H9 (cell line): ENCODE measurements around the gene ZYG11A. TPM values are rescaled to one million over a fixed set of nuclear protein-coding genes. Genes with fewer than 3 reads are reported as not detected.

Experiments used
- DNase-seq: peaks from one replicate; pipeline ENCODE4 v3.0.0-alpha.2; 2017
- H2AFZ ChIP-seq: one replicate; pipeline ENCODE4 v1.6.1; 2013; ENCODE audit warnings: mild to moderate bottlenecking, low read length, control low read depth, moderate library complexity
- H2AK5ac ChIP-seq: 2 replicates; pipeline ENCODE4 v1.6.1; 2013; ENCODE audit warnings: low read length, control low read depth, mixed read lengths; ENCODE audit not compliant: insufficient read length
- H2BK120ac ChIP-seq: one replicate; pipeline ENCODE4 v1.6.1; 2013; ENCODE audit warnings: low read depth, mild to moderate bottlenecking, low read length, control low read depth, inconsistent platforms; ENCODE audit not compliant: poor library complexity, severe bottlenecking
- H2BK12ac ChIP-seq: 2 replicates; pipeline ENCODE4 v1.6.1; 2013; ENCODE audit warnings: low read length, control low read depth, mixed read lengths, low read depth; ENCODE audit not compliant: insufficient read length
- H2BK15ac ChIP-seq: 2 replicates; pipeline ENCODE4 v1.6.1; 2013; ENCODE audit warnings: low read depth, low read length, control low read depth
- H2BK20ac ChIP-seq: one replicate; pipeline ENCODE4 v1.6.1; 2013; ENCODE audit warnings: low read depth, mild to moderate bottlenecking, low read length, control low read depth, inconsistent platforms; ENCODE audit not compliant: poor library complexity, severe bottlenecking
- H2BK5ac ChIP-seq: 2 replicates; pipeline ENCODE4 v1.6.1; 2013; ENCODE audit warnings: low read length, control low read depth, mixed read lengths; ENCODE audit not compliant: insufficient read length
- H3K14ac ChIP-seq: 2 replicates; pipeline ENCODE4 v1.6.1; 2013; ENCODE audit warnings: low read length, control low read depth; ENCODE audit not compliant: insufficient read depth
- H3K18ac ChIP-seq: 2 replicates; pipeline ENCODE4 v1.6.1; 2013; ENCODE audit warnings: low read depth, mild to moderate bottlenecking, mixed read lengths, low read length, control low read depth; ENCODE audit not compliant: insufficient read length
- H3K23ac ChIP-seq: 2 replicates; pipeline ENCODE4 v1.6.1; 2013; ENCODE audit warnings: low read length, control low read depth, mixed read lengths, low read depth; ENCODE audit not compliant: insufficient read length
- H3K23me2 ChIP-seq: 2 replicates; pipeline ENCODE4 v1.6.1; 2013; ENCODE audit warnings: low read depth, mild to moderate bottlenecking, mixed read lengths, low read length, control low read depth; ENCODE audit not compliant: insufficient read length, poor library complexity, severe bottlenecking
- H3K27ac ChIP-seq: 2 replicates; pipeline ENCODE4 v1.5.1; 2013; ENCODE audit warnings: low read length, control low read depth, mixed read lengths, low read depth; ENCODE audit not compliant: insufficient read length
- H3K27me3 ChIP-seq: 2 replicates; pipeline ENCODE4 v1.6.1; 2013; ENCODE audit warnings: low read length, control low read depth, inconsistent platforms; ENCODE audit not compliant: insufficient read depth
- H3K4ac ChIP-seq: 2 replicates; pipeline ENCODE4 v1.6.1; 2013; ENCODE audit warnings: low read depth, mild to moderate bottlenecking, control low read depth, inconsistent platforms, low read length, moderate library complexity
- H3K4me1 ChIP-seq: 2 replicates; pipeline ENCODE4 v1.6.1; 2013; ENCODE audit warnings: low read length, control low read depth, inconsistent platforms; ENCODE audit not compliant: insufficient read depth
- H3K4me2 ChIP-seq: 2 replicates; pipeline ENCODE4 v1.6.1; 2013; ENCODE audit warnings: low read length, control low read depth, mixed read lengths; ENCODE audit not compliant: insufficient read length, insufficient read depth
- H3K56ac ChIP-seq: 2 replicates; pipeline ENCODE4 v1.6.1; 2013; ENCODE audit warnings: low read depth, mild to moderate bottlenecking, mixed read lengths, low read length, control low read depth; ENCODE audit not compliant: insufficient read length
- H3K79me1 ChIP-seq: 2 replicates; pipeline ENCODE4 v1.6.1; 2013; ENCODE audit warnings: low read depth, mild to moderate bottlenecking, moderate library complexity, low read length, control low read depth, inconsistent platforms; ENCODE audit not compliant: insufficient read depth, poor library complexity, severe bottlenecking
- H3K79me2 ChIP-seq: 2 replicates; pipeline ENCODE4 v1.6.1; 2013; ENCODE audit warnings: low read length, control low read depth, inconsistent platforms; ENCODE audit not compliant: insufficient read depth
- H3K9ac ChIP-seq: 2 replicates; pipeline ENCODE4 v1.6.1; 2013; ENCODE audit warnings: low read length, control low read depth, mixed read lengths; ENCODE audit not compliant: insufficient read length; ENCODE audit errors: extremely low read depth
- H3K9me3 ChIP-seq: one replicate; pipeline ENCODE4 v1.6.1; 2013; ENCODE audit warnings: low read depth, low read length, inconsistent platforms; ENCODE audit not compliant: control insufficient read depth
- H3T11ph ChIP-seq: one replicate; pipeline ENCODE4 v1.6.1; 2013; ENCODE audit warnings: mild to moderate bottlenecking, low read length, control low read depth, inconsistent platforms
- H4K20me1 ChIP-seq: one replicate; pipeline ENCODE4 v1.6.1; 2013; ENCODE audit not compliant: control insufficient read depth, insufficient read length, insufficient read depth
- H4K5ac ChIP-seq: 2 replicates; pipeline ENCODE4 v1.6.1; 2013; ENCODE audit warnings: low read depth, mild to moderate bottlenecking, mixed read lengths, low read length, control low read depth; ENCODE audit not compliant: insufficient read length
- H4K8ac ChIP-seq: replicated peaks from 2 replicates; pipeline ENCODE4 v1.6.1; 2013; ENCODE audit warnings: low read length, control low read depth, mixed read lengths, low read depth; ENCODE audit not compliant: insufficient read length
- H4K91ac ChIP-seq: 2 replicates; pipeline ENCODE4 v1.6.1; 2013; ENCODE audit warnings: low read depth, mild to moderate bottlenecking, moderate library complexity, mixed read lengths, low read length, control low read depth; ENCODE audit not compliant: insufficient read length
- H3K27ac Mint-ChIP-seq, 3 experiments: 2 replicates in 2 of 3; 3 replicates in 1 of 3; pipeline ENCODE4 v1.8.0; 2020 to 2021; ENCODE audit warnings: mixed read lengths in 3 of 3, mild to moderate bottlenecking in 1 of 3, moderate library complexity in 1 of 3
- H3K27me3 Mint-ChIP-seq: 2 replicates; pipeline ENCODE4 v1.8.0; 2021; ENCODE audit warnings: low read depth, mild to moderate bottlenecking, moderate library complexity, mixed read lengths
- H3K36me3 Mint-ChIP-seq, 3 experiments: 2 replicates in 2 of 3; 3 replicates in 1 of 3; pipeline ENCODE4 v1.8.0; 2020 to 2021; ENCODE audit warnings: low read depth in 3 of 3, mixed read lengths in 3 of 3; ENCODE audit not compliant: insufficient read depth in 1 of 3
- H3K4me1 Mint-ChIP-seq, 2 experiments: 2 replicates each; pipeline ENCODE4 v1.8.0; 2020; ENCODE audit warnings: mixed read lengths in 2 of 2
- H3K4me3 Mint-ChIP-seq, 2 experiments: 2 replicates in 1 of 2; 3 replicates in 1 of 2; pipeline ENCODE4 v1.8.0; 2020 to 2021; ENCODE audit warnings: mild to moderate bottlenecking in 2 of 2, mixed read lengths in 2 of 2, moderate library complexity in 1 of 2
- H3K9me3 Mint-ChIP-seq, 2 experiments: 2 replicates in 1 of 2; 3 replicates in 1 of 2; pipeline ENCODE4 v1.8.0; 2020; ENCODE audit warnings: mild to moderate bottlenecking in 2 of 2, mixed read lengths in 2 of 2, moderate library complexity in 1 of 2
- WGBS: extraction: QIAGEN DNeasy Blood & Tissue Kit; methylation state at CpG from one replicate; pipeline ENCODE4 v1.1.7; 2013; ENCODE audit warnings: missing lambda C conversion rate, low lambda C conversion rate, mixed read lengths; ENCODE audit not compliant: insufficient read length; ENCODE audit errors: extremely low coverage; 5-methylcytosine and 5-hydroxymethylcytosine counted together
- total RNA-seq: library from RNA; stranded (reverse); gene quantifications from 2 replicates; pipeline ENCODE4 v1.2.1, GENCODE V29; 2021
- TF ChIP-seq, protein P1 (sequence below): fragments of 200-600 bp; sonication (generic); conservative IDR thresholded peaks from 3 replicates; pipeline ENCODE4 v1.8.0; 2021; ENCODE audit warnings: antibody characterized with exemption, mild to moderate bottlenecking

Gene ZYG11A
- total RNA-seq, 1 experiment from 2014 or later, result 2.1 TPM

DNA sequence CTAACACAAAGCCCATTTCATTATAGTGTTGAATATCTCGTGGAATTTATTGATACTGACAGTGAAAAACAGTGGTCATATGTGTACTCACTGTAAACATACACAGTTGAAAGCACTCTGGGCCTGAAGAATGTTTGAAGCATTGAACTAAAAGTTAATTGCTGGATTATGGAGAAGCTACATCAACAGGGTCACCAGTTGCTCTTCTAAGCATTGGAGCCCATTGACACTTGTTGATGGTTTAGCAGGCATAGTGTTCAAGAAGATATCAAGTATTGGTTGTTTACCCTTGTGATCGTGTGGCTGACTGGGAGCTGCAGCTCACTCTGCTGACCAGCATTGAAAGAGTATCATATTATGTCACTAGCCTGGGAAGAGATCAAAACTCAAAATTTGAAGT, 10.3 kb downstream of the ZYG11A start:
- H4K91ac ChIP-seq, result no peak overlapping the region
- H3T11ph ChIP-seq, result no peak overlapping the region
- H4K20me1 ChIP-seq, result no peaks in the 10 kb centered on the region
- no peaks in the 10 kb centered on the region for H3K79me2 ChIP-seq
- no peaks in the 10 kb centered on the region for H3K79me1 ChIP-seq
- Mint-ChIP-seq H3K9me3 (no peaks in the 10 kb centered on the region), H3K4me3 (no peak overlapping the region), H3K27me3 (0 out of 2 replicates have a peak, but pooled peaks cover 2% of the 10 kb centered on the region), H3K36me3 (no peaks in the 10 kb centered on the region; a peak in 1 of 7 replicates), H3K4me1 (peaks cover 2% of the 10 kb centered on the region in 2 experiments; a peak in 3 of 4 replicates), H3K27ac (no peak overlapping the region)
- no peak for DNase-seq
- no peak overlapping the region for H3K9ac ChIP-seq
- TF ChIP-seq, protein P1, sequence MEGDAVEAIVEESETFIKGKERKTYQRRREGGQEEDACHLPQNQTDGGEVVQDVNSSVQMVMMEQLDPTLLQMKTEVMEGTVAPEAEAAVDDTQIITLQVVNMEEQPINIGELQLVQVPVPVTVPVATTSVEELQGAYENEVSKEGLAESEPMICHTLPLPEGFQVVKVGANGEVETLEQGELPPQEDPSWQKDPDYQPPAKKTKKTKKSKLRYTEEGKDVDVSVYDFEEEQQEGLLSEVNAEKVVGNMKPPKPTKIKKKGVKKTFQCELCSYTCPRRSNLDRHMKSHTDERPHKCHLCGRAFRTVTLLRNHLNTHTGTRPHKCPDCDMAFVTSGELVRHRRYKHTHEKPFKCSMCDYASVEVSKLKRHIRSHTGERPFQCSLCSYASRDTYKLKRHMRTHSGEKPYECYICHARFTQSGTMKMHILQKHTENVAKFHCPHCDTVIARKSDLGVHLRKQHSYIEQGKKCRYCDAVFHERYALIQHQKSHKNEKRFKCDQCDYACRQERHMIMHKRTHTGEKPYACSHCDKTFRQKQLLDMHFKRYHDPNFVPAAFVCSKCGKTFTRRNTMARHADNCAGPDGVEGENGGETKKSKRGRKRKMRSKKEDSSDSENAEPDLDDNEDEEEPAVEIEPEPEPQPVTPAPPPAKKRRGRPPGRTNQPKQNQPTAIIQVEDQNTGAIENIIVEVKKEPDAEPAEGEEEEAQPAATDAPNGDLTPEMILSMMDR, result no peak
- H3K14ac ChIP-seq, result no peak overlapping the region
- no peaks in the 10 kb centered on the region; the same call in 1 of the 2 replicates for H3K4me1 ChIP-seq
- no peaks in the 10 kb centered on the region for H3K9me3 ChIP-seq
- H2BK120ac ChIP-seq, result no peak overlapping the region
- no peak overlapping the region for H3K56ac ChIP-seq
- H2AFZ ChIP-seq, result no peak overlapping the region
- no peak overlapping the region for H2BK20ac ChIP-seq
- H2BK12ac ChIP-seq, result no peak overlapping the region
- no peak overlapping the region for H4K5ac ChIP-seq
- no peak overlapping the region for H4K8ac ChIP-seq
- H3K23ac ChIP-seq, result no peak overlapping the region
- H3K27ac ChIP-seq, result no peak overlapping the region
- H3K27me3 ChIP-seq, result no peaks in the 10 kb centered on the region
- H2AK5ac ChIP-seq, result no peak overlapping the region
- no peak overlapping the region for H2BK15ac ChIP-seq
- no CpG with 5 or more reads among the region's 2 CpGs for WGBS
- H3K23me2 ChIP-seq, result no peaks in the 10 kb centered on the region
- no peak overlapping the region for H3K18ac ChIP-seq
- H3K4me2 ChIP-seq, result no peak overlapping the region
- H2BK5ac ChIP-seq, result no peak overlapping the region
- H3K4ac ChIP-seq, result no peak overlapping the region
